GM19395 (cell line): Measurements from ENCODE around the gene CCDC102B.
"Not testable (repeated sequence)": the region's sequence is repeated elsewhere in the genome, so short reads cannot be mapped to it uniquely, and the experiment has no call there.

ENCODE experiments used
- ATAC-seq: cut with Tn5 transposase; IDR thresholded peaks from one replicate; pipeline ENCODE4 v1.9.1; 2021; ENCODE audit warnings: mild to moderate bottlenecking, moderate library complexity; ENCODE audit not compliant: unreplicated experiment

Gene CCDC102B

GRCh38 chr18:68797871-68798270 lies at the start of gene CCDC102B:
Gene CCDC102B (plus strand): TSS chr18:68798080. CDS start chr18:68836764, 38,684 bp downstream.
- ATAC-seq: no peak

- no peak for ATAC-seq
These were observed 40.8 kb upstream of the CCDC102B start for GRCh38 chr18:68757126-68757525.

GRCh38 chr18:68759308-68759707 lies 38.6 kb upstream of the CCDC102B start:
- ATAC-seq: no peak

GRCh38 chr18:68763083-68763482 lies 34.8 kb upstream of the CCDC102B start:
- ATAC-seq: no peak

- no peak for ATAC-seq
These were observed 33.9 kb upstream of the CCDC102B start for GRCh38 chr18:68764016-68764415.

GRCh38 chr18:68766433-68766832 lies 31.4 kb upstream of the CCDC102B start:
- no peak for ATAC-seq

GRCh38 chr18:68769461-68769860 lies 28.4 kb upstream of the CCDC102B start:
- no peak for ATAC-seq

- ATAC-seq: no peak
These were observed 25.6 kb upstream of the CCDC102B start for GRCh38 chr18:68772268-68772667.

GRCh38 chr18:68778280-68778886 lies 19.5 kb upstream of the CCDC102B start:
- no peak for ATAC-seq

GRCh38 chr18:68779169-68779568 lies 18.7 kb upstream of the CCDC102B start:
- no peak for ATAC-seq

- no peak for ATAC-seq
These were observed 16.9 kb upstream of the CCDC102B start for GRCh38 chr18:68780802-68781635.

GRCh38 chr18:68783506-68783905 lies 14.4 kb upstream of the CCDC102B start:
- no peak for ATAC-seq

- ATAC-seq: no peak
These were observed 13.8 kb upstream of the CCDC102B start for GRCh38 chr18:68784071-68784470.

GRCh38 chr18:68790290-68790689 lies 7.6 kb upstream of the CCDC102B start:
- not testable (repeated sequence) for ATAC-seq

- ATAC-seq: no peak
These were observed 6.1 kb upstream of the CCDC102B start for GRCh38 chr18:68791801-68792200.

- no peak for ATAC-seq
These were observed 3.9 kb upstream of the CCDC102B start for GRCh38 chr18:68793951-68794350.

- no peak for ATAC-seq
These were observed 767 bp upstream of the CCDC102B start for GRCh38 chr18:68796936-68797690.

GRCh38 chr18:68800075-68800474 lies 2.2 kb downstream of the CCDC102B start:
- ATAC-seq: no peak

GRCh38 chr18:68803356-68803755 lies 5.5 kb downstream of the CCDC102B start:
- no peak for ATAC-seq

GRCh38 chr18:68817584-68817983 lies 19.7 kb downstream of the CCDC102B start:
- ATAC-seq: no peak

GRCh38 chr18:68818584-68818983 lies 20.7 kb downstream of the CCDC102B start:
- no peak for ATAC-seq

- no peak for ATAC-seq
These were observed 25.0 kb downstream of the CCDC102B start for GRCh38 chr18:68822926-68823325.
